Heart left ventricle (tissue), 16 donors: ENCODE data around the gene USP9X. TPM values are rescaled to one million over a fixed set of nuclear protein-coding genes. Genes with fewer than 3 reads are reported as not detected.

Experiments
- ATAC-seq, 4 donors: fragments of 200-7000 bp; cut with Tn5 transposase; one replicate each; pipeline ENCODE4 v1.9.1; 2020 to 2022; ENCODE audit warnings: moderate library complexity in 4 of 4, mild to moderate bottlenecking in 3 of 4, moderate number of reproducible peaks in 1 of 4
- DNase-seq, 5 donors: peaks; one replicate each; pipeline ENCODE4 v3.0.0-alpha.2; 2020
- H3K27ac ChIP-seq, 12 donors: fragments of 200-600 bp; sonication (generic) in 4 of 12; one replicate each; pipeline versions ENCODE4 v1.5.0 to v1.8.0; 2016 to 2022; ENCODE audit warnings: mild to moderate bottlenecking in 2 of 12
- H3K27me3 ChIP-seq, 9 donors: fragments of 200-600 bp; sonication (generic) in 2 of 9; one replicate each; pipeline versions ENCODE4 v1.5.1 to v1.8.0; 2016 to 2022; ENCODE audit warnings: mild to moderate bottlenecking in 3 of 9
- H3K36me3 ChIP-seq, 9 donors: fragments of 200-600 bp; sonication (generic) in 2 of 9; one replicate each; pipeline versions ENCODE4 v1.5.0 to v1.8.0; 2018 to 2022; ENCODE audit warnings: mild to moderate bottlenecking in 2 of 9
- H3K4me1 ChIP-seq, 12 donors: fragments of 200-600 bp; sonication (generic) in 4 of 12; one replicate each; pipeline versions ENCODE4 v1.5.0 to v1.8.0; 2016 to 2022; ENCODE audit warnings: mild to moderate bottlenecking in 3 of 12
- H3K4me3 ChIP-seq, 12 donors: fragments of 200-600 bp; sonication (generic) in 4 of 12; one replicate each; pipeline versions ENCODE4 v1.5.0 to v1.8.0; 2017 to 2022; ENCODE audit warnings: mild to moderate bottlenecking in 9 of 12, moderate library complexity in 4 of 12
- H3K9me3 ChIP-seq, 12 donors: fragments of 200-600 bp; sonication (generic) in 4 of 12; one replicate each; pipeline versions ENCODE4 v1.5.0 to v1.8.0; 2016 to 2022; ENCODE audit warnings: mild to moderate bottlenecking in 1 of 12
- CTCF ChIP-seq, 12 donors: fragments of 200-600 bp; sonication (generic) in 4 of 12; IDR thresholded peaks; one replicate each; pipeline versions ENCODE4 v1.5.0 to v1.8.0; 2018 to 2022; ENCODE audit warnings: antibody characterized with exemption in 12 of 12, mild to moderate bottlenecking in 5 of 12
- POLR2A ChIP-seq, 2 donors: fragments of 450-650 bp; IDR thresholded peaks; one replicate each; pipeline ENCODE4 v1.6.1; 2017; ENCODE audit warnings: antibody characterized with exemption in 2 of 2, mild to moderate bottlenecking in 2 of 2, moderate library complexity in 2 of 2
- WGBS, 4 donors: extraction: QIAGEN DNeasy Blood & Tissue Kit in 2 of 4; methylation state at CpG; one replicate each; pipeline versions ENCODE4 v1.1.5 to v1.1.7; 2013 to 2018; 5-methylcytosine and 5-hydroxymethylcytosine counted together
- intact Hi-C, 10 donors: fragments of 100-400 bp; cut with DNase I; formaldehyde crosslinking; loops; one replicate each; pipeline versions ENCODE4 v1.11.1 to v1.14.2; 2022
- polyA plus RNA-seq, 2 donors: library from polyadenylated mRNA; stranded (reverse); fragments of 200-250 nt; gene quantifications; one replicate each; pipeline ENCODE4 v1.2.3, GENCODE V29; 2013
- total RNA-seq, 9 donors: library from RNA; depleted of rRNA in 2 of 9; stranded (reverse); fragments of >200 nt in 2 of 9; fragmentation: NEBNext Ultra II Directional in 3 of 9; extraction: Animal tissue kit (Norgen Biotek cat#: 25700) in 3 of 9; gene quantifications; one replicate each; pipeline versions ENCODE4 v1.1.0 to v1.2.4, GENCODE V29; 2016 to 2023
- donor health status: ischemic (EF 13 %, LVEDD 7.1; RV severe dilation, severe dysfunction).
- donor health status: healthy with polysubstance abuse.
- donor health status: DM: no; HTN: yes; CAD: no.
- donor health status: DM: no; HTN: no; CAD: no.
- donor health status: ischemic (EF 25% LVEDD 6.9; RV normal size, moderate dysfunction).
- donor health status: ischemic (EF 25% LVEDD 5.7; RV mildly dilated, moderate dysfunction).
- donor health status: healthy.
- donor health status: DM: yes; HTN: yes; CAD: no.
- donor health status: ischemic (EF 35%, LVEDD 5.7; RV mildly dilated, moderate dysfunction).
- donor health status: nonischemic (EF 11% LVEDD 7.7; RV severe dilation, severe dysfunction).
- donor health status: DM: yes; HTN: yes; CAD: no.
- donor health status: PGD.
- donor health status: ischemic (EF 29% LVEDD 5.4; RV normal size, mild dysfunction).
- donor health status: nonischemic (EF 23%, LVEDD 6.1; RV moderate dilation, normal function).

The USP9X gene
- total and polyA plus RNA-seq, 11 donors: 9.5 to 80.1 (median 66.4) TPM

GRCh38 chrX:41245641-41246040 lies 160.4 kb downstream of the USP9X start:
- Histone ChIP-seq H3K36me3 (no peaks in the 10 kb centered on the region), H3K9me3 (no peaks in the 10 kb centered on the region), H3K27ac (no peak overlapping the region), H3K4me1 (no peaks in the 10 kb centered on the region), H3K27me3 (peaks cover 0 to 5% (median 0%) of the 10 kb centered on the region in 9 donors), H3K4me3 (no peak overlapping the region)
- intact Hi-C loops: no loop called here
- ATAC-seq: no peak
- 89 to 95% (median 92%) methylated on average over 2 of the region's 2 CpGs for WGBS, 4 donors
- DNase-seq: no peak
- TF ChIP-seq CTCF (IDR thresholded peaks at IDR 0.05) (no peak), POLR2A (IDR thresholded peaks at IDR 0.05) (no peak)

GRCh38 chrX:41250867-41251266 lies 165.6 kb downstream of the USP9X start:
- no peak overlapping the region for H3K27ac ChIP-seq
- H3K4me1 ChIP-seq: peaks cover 0 to 15% (median 0%) of the 10 kb centered on the region in 12 donors
- WGBS, 4 donors: 87 to 95% (median 93%) methylated on average over 10 of the region's 10 CpGs
- no peak overlapping the region for H3K4me3 ChIP-seq
- intact Hi-C loops: loop anchor here in 2 of 10 donors (5.0 kb wide), 3 partner anchors 69 to 709 kb away; no protein-coding TSS in a partner anchor
- DNase-seq (no peak), ATAC-seq (no peak)
- no peaks in the 10 kb centered on the region for H3K9me3 ChIP-seq
- peaks cover 0 to 21% (median 0%) of the 10 kb centered on the region in 9 donors for H3K27me3 ChIP-seq
- no peaks in the 10 kb centered on the region for H3K36me3 ChIP-seq
- TF ChIP-seq CTCF (IDR thresholded peaks at IDR 0.05) (no peak), POLR2A (IDR thresholded peaks at IDR 0.05) (no peak)

GRCh38 chrX:41257801-41258200 lies 172.6 kb downstream of the USP9X start:
- peaks cover 0 to 13% (median 0%) of the 10 kb centered on the region in 12 donors for H3K4me1 ChIP-seq
- peaks cover 0 to 16% (median 0%) of the 10 kb centered on the region in 9 donors for H3K27me3 ChIP-seq
- H3K27ac ChIP-seq: no peak overlapping the region
- DNase-seq (no peak), ATAC-seq (no peak)
- 66 to 72% (median 69%) methylated on average over 7 of the region's 7 CpGs for WGBS, 4 donors
- H3K4me3 ChIP-seq: no peak overlapping the region
- TF ChIP-seq CTCF (IDR thresholded peaks at IDR 0.05): no peak
- TF ChIP-seq POLR2A (IDR thresholded peaks at IDR 0.05): no peak
- intact Hi-C loops: no loop called here
- no peaks in the 10 kb centered on the region for H3K36me3 ChIP-seq
- H3K9me3 ChIP-seq: peaks cover 0 to 11% (median 0%) of the 10 kb centered on the region in 12 donors

GRCh38 chrX:41258226-41258625 lies 173.0 kb downstream of the USP9X start:
- Histone ChIP-seq H3K9me3 (peaks cover 0 to 11% (median 0%) of the 10 kb centered on the region in 12 donors), H3K4me1 (peaks cover 0 to 8% (median 0%) of the 10 kb centered on the region in 12 donors), H3K27me3 (peaks cover 0 to 14% (median 0%) of the 10 kb centered on the region in 9 donors), H3K27ac (no peak overlapping the region), H3K36me3 (no peaks in the 10 kb centered on the region), H3K4me3 (no peak overlapping the region)
- DNase-seq (no peak), ATAC-seq (no peak)
- no peak for TF ChIP-seq POLR2A (IDR thresholded peaks at IDR 0.05)
- TF ChIP-seq CTCF (IDR thresholded peaks at IDR 0.05): no peak
- intact Hi-C loops: no loop called here
- 89 to 93% (median 90%) methylated on average over 11 of the region's 11 CpGs for WGBS, 4 donors
